GM19324 (cell line): ENCODE measurements around the gene PIN1.

Experiments used
- ATAC-seq: cut with Tn5 transposase; IDR thresholded peaks from one replicate; pipeline ENCODE4 v1.9.1; 2021; ENCODE audit warnings: mild to moderate bottlenecking, moderate library complexity; ENCODE audit not compliant: unreplicated experiment, low FRiP score

Gene PIN1

GRCh38 chr19:9878511-9879196, 43.5 kb downstream of the PIN1 start:
- ATAC-seq, result no peak

GRCh38 chr19:9881720-9882119, 46.6 kb downstream of the PIN1 start:
- no peak for ATAC-seq

DNA sequence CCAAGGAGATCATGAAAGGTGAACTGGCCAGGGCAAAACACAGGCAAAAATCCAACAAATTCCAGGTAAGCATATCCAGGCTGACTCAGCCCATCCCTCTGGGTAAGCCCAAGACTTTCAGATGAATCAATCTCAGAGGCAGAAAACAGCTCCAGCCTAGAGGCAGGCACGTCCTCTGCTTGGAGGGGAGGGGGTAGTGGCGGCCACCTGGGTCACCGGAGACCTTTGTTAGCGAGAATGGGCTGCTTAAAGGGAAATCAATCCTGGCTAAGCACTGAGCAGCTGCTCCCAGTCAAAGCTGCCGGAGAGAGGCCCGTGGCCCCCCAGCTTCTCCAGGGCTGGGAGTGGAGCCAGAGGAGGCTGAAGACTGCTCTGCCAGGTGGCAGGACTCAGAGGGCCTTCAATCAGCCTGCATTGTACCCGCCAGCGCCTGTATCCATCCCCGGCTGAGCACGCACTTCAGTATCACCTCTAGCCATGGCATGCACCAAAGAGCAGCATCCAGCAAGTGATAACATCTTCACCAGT, 48.2 kb downstream of the PIN1 start:
- ATAC-seq, result no peak

DNA sequence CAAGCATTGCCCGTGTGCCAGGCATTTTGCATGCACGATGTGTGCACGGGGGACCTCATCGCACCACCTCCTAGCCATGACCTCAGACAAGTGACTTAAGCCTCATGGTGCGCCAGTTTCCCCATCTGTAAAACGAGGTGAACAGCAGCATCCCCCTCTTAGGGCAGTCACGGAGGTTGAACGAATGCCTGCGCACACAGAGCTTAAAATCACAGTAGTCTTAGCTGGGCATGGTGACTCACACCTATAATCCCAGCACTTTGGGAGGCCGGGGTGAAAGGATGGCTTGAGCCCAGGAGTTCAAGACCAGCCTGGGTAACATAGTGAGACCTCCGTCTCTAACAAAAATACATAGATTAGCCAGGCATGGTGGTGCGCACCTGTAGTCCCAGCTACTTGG, 48.6 kb downstream of the PIN1 start:
- ATAC-seq, result no peak

GRCh38 chr19:9885077-9885552, 50.0 kb downstream of the PIN1 start:
- no peak for ATAC-seq

- no peak for ATAC-seq
Observed at GRCh38 chr19:9891609-9892373, 56.7 kb downstream of the PIN1 start.
